ENCODE data around the gene AUTS2. TPM values are rescaled to one million over a fixed set of nuclear protein-coding genes. Genes with fewer than 3 reads are reported as not detected.
A peak's percentile ranks its signal among the peaks of the same experiment; 100 is the strongest.

Gene AUTS2
- total and polyA plus RNA-seq, 11 donors: 3.4 to 14.0 (median 7.3) TPM

DNA sequence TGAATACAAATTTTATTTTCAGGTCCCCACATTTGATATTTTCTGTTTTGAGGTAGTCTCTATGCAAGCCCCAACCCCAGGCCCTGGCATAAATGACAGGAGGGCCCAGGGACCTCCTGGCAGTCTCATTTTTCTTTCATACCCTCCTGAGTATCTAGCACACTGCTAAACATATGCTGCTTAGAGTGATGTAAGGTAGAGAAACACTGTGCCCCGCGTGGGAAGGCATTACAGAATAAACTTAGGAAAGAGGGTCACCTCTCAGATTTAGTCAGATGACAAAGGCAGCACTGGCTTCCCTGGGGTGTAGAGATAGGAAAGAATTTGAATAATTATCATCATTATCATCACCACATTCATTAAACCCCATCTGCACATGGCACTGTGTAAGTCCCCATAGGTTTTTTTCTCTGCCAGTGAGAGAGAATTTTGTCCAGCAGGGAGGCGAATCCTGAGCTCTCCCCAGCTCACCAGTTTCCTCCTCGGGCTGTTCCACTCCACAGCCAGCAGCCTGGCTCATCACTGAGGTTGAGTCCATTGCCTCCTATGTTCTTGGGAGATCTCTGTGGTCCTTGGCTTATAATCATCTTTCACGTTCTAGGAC is 1026.3 kb downstream of the AUTS2 start:
- DNase-seq (no peak), ATAC-seq (no peak)
- no peaks in the 10 kb centered on the region for H3K9me3 ChIP-seq
- intact Hi-C loops (cut with DNase I): no loop called here
- no peaks in the 10 kb centered on the region for H3K36me3 ChIP-seq
- TF ChIP-seq, protein P1, sequence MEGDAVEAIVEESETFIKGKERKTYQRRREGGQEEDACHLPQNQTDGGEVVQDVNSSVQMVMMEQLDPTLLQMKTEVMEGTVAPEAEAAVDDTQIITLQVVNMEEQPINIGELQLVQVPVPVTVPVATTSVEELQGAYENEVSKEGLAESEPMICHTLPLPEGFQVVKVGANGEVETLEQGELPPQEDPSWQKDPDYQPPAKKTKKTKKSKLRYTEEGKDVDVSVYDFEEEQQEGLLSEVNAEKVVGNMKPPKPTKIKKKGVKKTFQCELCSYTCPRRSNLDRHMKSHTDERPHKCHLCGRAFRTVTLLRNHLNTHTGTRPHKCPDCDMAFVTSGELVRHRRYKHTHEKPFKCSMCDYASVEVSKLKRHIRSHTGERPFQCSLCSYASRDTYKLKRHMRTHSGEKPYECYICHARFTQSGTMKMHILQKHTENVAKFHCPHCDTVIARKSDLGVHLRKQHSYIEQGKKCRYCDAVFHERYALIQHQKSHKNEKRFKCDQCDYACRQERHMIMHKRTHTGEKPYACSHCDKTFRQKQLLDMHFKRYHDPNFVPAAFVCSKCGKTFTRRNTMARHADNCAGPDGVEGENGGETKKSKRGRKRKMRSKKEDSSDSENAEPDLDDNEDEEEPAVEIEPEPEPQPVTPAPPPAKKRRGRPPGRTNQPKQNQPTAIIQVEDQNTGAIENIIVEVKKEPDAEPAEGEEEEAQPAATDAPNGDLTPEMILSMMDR (IDR thresholded peaks at IDR 0.05): no peak
- TF ChIP-seq POLR2A (IDR thresholded peaks at IDR 0.05): no peak
- H3K4me3 ChIP-seq: no peak overlapping the region
- H3K4me1 ChIP-seq: no peaks in the 10 kb centered on the region
- H3K27me3 ChIP-seq: no peaks in the 10 kb centered on the region
- no peak overlapping the region for H3K27ac ChIP-seq
- 91 to 97% (median 94%) methylated on average over 5 of the region's 5 CpGs for WGBS, 4 donors

DNA sequence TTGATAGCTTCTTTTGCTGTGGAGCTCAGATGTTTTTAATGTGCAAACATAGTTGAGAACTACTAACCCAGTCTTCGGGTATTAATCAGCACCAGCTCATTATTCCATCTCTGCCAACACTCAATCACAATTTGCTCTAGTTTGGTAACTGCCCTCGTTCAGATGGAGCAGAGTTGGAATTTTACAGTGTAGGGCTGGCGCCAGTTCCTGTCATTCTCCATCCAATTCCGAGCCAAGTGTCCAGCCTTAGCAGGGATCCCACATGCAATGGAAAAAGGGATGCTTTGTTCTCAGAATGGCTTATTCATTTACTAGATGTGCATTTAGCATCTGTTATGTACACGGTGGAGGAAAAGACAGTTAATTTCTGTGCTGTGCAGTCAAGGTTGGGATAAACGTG is 1029.2 kb downstream of the AUTS2 start:
- ATAC-seq (no peak), DNase-seq (no peak)
- Histone ChIP-seq H3K4me3 (no peak overlapping the region), H3K27me3 (no peaks in the 10 kb centered on the region), H3K4me1 (no peaks in the 10 kb centered on the region), H3K36me3 (no peaks in the 10 kb centered on the region), H3K9me3 (no peaks in the 10 kb centered on the region), H3K27ac (no peak overlapping the region)
- WGBS, 4 donors: 88 to 92% (median 89%) methylated on average over 6 of the region's 6 CpGs
- intact Hi-C loops (cut with DNase I): no loop called here
- TF ChIP-seq POLR2A (IDR thresholded peaks at IDR 0.05): no peak
- TF ChIP-seq, protein P1 (IDR thresholded peaks at IDR 0.05): no peak

- intact Hi-C loops (cut with DNase I): no loop called here
- peak overlapping the region in 1 of 12 donors; percentile 28 for H3K4me3 ChIP-seq
- no peak for TF ChIP-seq POLR2A (IDR thresholded peaks at IDR 0.05)
- TF ChIP-seq, protein P1 (IDR thresholded peaks at IDR 0.05): no peak
- DNase-seq (no peak), ATAC-seq (no peak)
- 85 to 92% (median 88%) methylated on average over 7 of the region's 7 CpGs for WGBS, 4 donors
- H3K36me3 ChIP-seq: no peaks in the 10 kb centered on the region
- no peaks in the 10 kb centered on the region for H3K9me3 ChIP-seq
- H3K27ac ChIP-seq: no peak overlapping the region
- no peaks in the 10 kb centered on the region for H3K4me1 ChIP-seq
- no peaks in the 10 kb centered on the region for H3K27me3 ChIP-seq
These were observed 1032.2 kb downstream of the AUTS2 start for GRCh38 chr7:70630440-70630817.

- WGBS, 4 donors: 78 to 86% (median 79%) methylated on average over 27 to 28 of the region's 28 CpGs
- intact Hi-C loops (cut with DNase I): no loop called here
These were observed 1032.7 kb downstream of the AUTS2 start for GRCh38 chr7:70630818-70631457.

More at GRCh38 chr7:70630818-70631457, 1032.7 kb downstream of the AUTS2 start:
- Histone ChIP-seq H3K27ac (no peak overlapping the region), H3K9me3 (no peaks in the 10 kb centered on the region), H3K36me3 (no peaks in the 10 kb centered on the region), H3K4me3 (peak overlapping the region in 3 of 12 donors; percentile 17 to 32 (median 28)), H3K4me1 (no peaks in the 10 kb centered on the region), H3K27me3 (no peaks in the 10 kb centered on the region)
- ATAC-seq: peak in 3 of 4 donors; percentile 55 to 75 (median 74)
- peak; percentile 9 to 64 (median 46) for DNase-seq
- TF ChIP-seq, protein P1 (IDR thresholded peaks at IDR 0.05): no peak
- no peak for TF ChIP-seq POLR2A (IDR thresholded peaks at IDR 0.05)
